Smooth muscle cell (in vitro differentiated cells): ENCODE results near the gene SHISAL1. TPM values are rescaled to one million over a fixed set of nuclear protein-coding genes. Genes with fewer than 3 reads are reported as not detected.

Source experiments
- DNase-seq: peaks from one replicate; lab custom pipeline; 2025; ENCODE audit not compliant: unreplicated experiment; lab: John Stamatoyannopoulos, UW
- H2AFZ ChIP-seq: fragments of 200-600 bp; sonication (generic); 2 replicates; pipeline ENCODE4 v1.6.0; 2016; ENCODE audit warnings: antibody characterized with exemption, low read depth, mild to moderate bottlenecking
- H3F3A ChIP-seq: fragments of 200-600 bp; sonication (generic); 2 replicates; pipeline ENCODE4 v1.6.0; 2017; ENCODE audit warnings: antibody characterized with exemption, low read depth
- H3K27ac ChIP-seq: fragments of 200-600 bp; sonication (generic); 2 replicates; pipeline ENCODE4 v1.5.1; 2016; ENCODE audit warnings: low read depth, mild to moderate bottlenecking
- H3K27me3 ChIP-seq: fragments of 200-600 bp; sonication (generic); 2 replicates; pipeline ENCODE4 v1.6.1; 2016; ENCODE audit warnings: low read depth, mild to moderate bottlenecking
- H3K36me3 ChIP-seq: fragments of 200-600 bp; sonication (generic); 2 replicates; pipeline ENCODE4 v1.5.1; 2016; ENCODE audit warnings: low read depth
- H3K4me1 ChIP-seq: fragments of 200-600 bp; sonication (generic); 2 replicates; pipeline ENCODE4 v1.5.1; 2016; ENCODE audit warnings: low read depth
- H3K4me2 ChIP-seq: fragments of 200-600 bp; sonication (generic); 2 replicates; pipeline ENCODE4 v1.6.0; 2016; ENCODE audit warnings: mild to moderate bottlenecking
- H3K4me3 ChIP-seq: fragments of 200-600 bp; sonication (generic); 2 replicates; pipeline ENCODE4 v1.5.1; 2016; ENCODE audit warnings: mild to moderate bottlenecking
- H3K79me2 ChIP-seq: fragments of 200-600 bp; sonication (generic); 2 replicates; pipeline ENCODE4 v1.6.0; 2016; ENCODE audit warnings: low read depth, mild to moderate bottlenecking
- H3K9ac ChIP-seq: fragments of 200-600 bp; sonication (generic); 2 replicates; pipeline ENCODE4 v1.6.0; 2016; ENCODE audit warnings: low read depth
- H3K9me3 ChIP-seq: fragments of 200-600 bp; sonication (generic); replicated peaks from 2 replicates; pipeline ENCODE4 v1.5.1; 2016; ENCODE audit warnings: low read depth
- H4K20me1 ChIP-seq: fragments of 200-600 bp; sonication (generic); 2 replicates; pipeline ENCODE4 v1.6.0; 2016; ENCODE audit warnings: low read depth
- CTCF ChIP-seq: fragments of 200-600 bp; sonication (generic); IDR thresholded peaks from 2 replicates; pipeline ENCODE4 v1.5.1; 2017; ENCODE audit warnings: borderline replicate concordance, mild to moderate bottlenecking, antibody characterized with exemption; ENCODE audit not compliant: insufficient read depth, poor library complexity, severe bottlenecking
- whole genome bisulfite sequencing: methylation state at CpG from one replicate; pipeline ENCODE4 v1.1.7; 2016; ENCODE audit warnings: low lambda C conversion rate; 5-methylcytosine and 5-hydroxymethylcytosine counted together
- polyA plus RNA-seq: library from polyadenylated mRNA; unstranded; fragments of >200 nt; fragmentation: Nextera tagmentation; extraction: Ambion mirVana; gene quantifications from 2 replicates; pipeline ENCODE4 v1.2.1, GENCODE V29; 2016
- total RNA-seq: library from RNA; depleted of rRNA; stranded (reverse); fragments of >200 nt; gene quantifications from 2 replicates; pipeline ENCODE4 v1.2.3, GENCODE V29; 2014

Gene SHISAL1
- total and polyA plus RNA-seq, 2 experiments from 2014 or later: 0.78 to 1.9 TPM

GRCh38 chr22:44311855-44312170 lies 938 bp downstream of the SHISAL1 start:
- H3K79me2 ChIP-seq: no peaks in the 10 kb centered on the region
- no peak overlapping the region for H2AFZ ChIP-seq
- WGBS: 7% methylated on average over 3 of the region's 3 CpGs
- peak overlapping the region; percentile 61 for H3K4me2 ChIP-seq
- H3K4me1 ChIP-seq: no peaks in the 10 kb centered on the region
- H3K27ac ChIP-seq: peak overlapping the region; percentile 83
- no peaks in the 10 kb centered on the region for H3K36me3 ChIP-seq
- DNase-seq: no peak
- no peaks in the 10 kb centered on the region for H3K9me3 ChIP-seq
- peaks cover 6% of the 10 kb centered on the region for H3F3A ChIP-seq
- no peak overlapping the region for H3K4me3 ChIP-seq
- no peaks in the 10 kb centered on the region for H3K27me3 ChIP-seq
- TF ChIP-seq CTCF: no peak
- no peaks in the 10 kb centered on the region for H4K20me1 ChIP-seq
- H3K9ac ChIP-seq: peak overlapping the region; percentile 80

- Histone ChIP-seq H3K9me3 (no peaks in the 10 kb centered on the region), H3K79me2 (no peaks in the 10 kb centered on the region), H3K9ac (peak overlapping the region; percentile 80), H3F3A (peaks cover 6% of the 10 kb centered on the region), H3K4me2 (peak overlapping the region; percentile 5), H3K36me3 (no peaks in the 10 kb centered on the region), H3K27ac (peak overlapping the region; percentile 83), H3K27me3 (no peaks in the 10 kb centered on the region), H3K4me3 (no peak overlapping the region), H2AFZ (no peak overlapping the region), H3K4me1 (no peaks in the 10 kb centered on the region), H4K20me1 (no peaks in the 10 kb centered on the region)
- peak; percentile 14 for TF ChIP-seq CTCF
- 89% methylated on average over 10 of the region's 10 CpGs for WGBS
- DNase-seq: no peak
Measured at GRCh38 chr22:44311104-44311854, 1.5 kb downstream of the SHISAL1 start.

- Histone ChIP-seq H3K27me3 (no peaks in the 10 kb centered on the region), H3K4me3 (no peak overlapping the region), H2AFZ (no peak overlapping the region), H3K27ac (peak overlapping the region; percentile 55), H4K20me1 (no peaks in the 10 kb centered on the region), H3K36me3 (no peaks in the 10 kb centered on the region), H3K9ac (peak overlapping the region; percentile 38), H3K4me2 (peak overlapping the region; percentile 53), H3K9me3 (no peaks in the 10 kb centered on the region), H3K79me2 (no peaks in the 10 kb centered on the region), H3F3A (peaks cover 6% of the 10 kb centered on the region), H3K4me1 (no peaks in the 10 kb centered on the region)
- no peak for TF ChIP-seq CTCF
- WGBS: 50% methylated on average over 9 of the region's 9 CpGs
- no peak for DNase-seq
Measured at GRCh38 chr22:44309647-44310046, 3.1 kb downstream of the SHISAL1 start.

GRCh38 chr22:44309137-44309536 lies 3.6 kb downstream of the SHISAL1 start:
- WGBS: 15% methylated on average over 16 of the region's 16 CpGs

More at GRCh38 chr22:44309137-44309536, 3.6 kb downstream of the SHISAL1 start:
- Histone ChIP-seq H3K9me3 (no peaks in the 10 kb centered on the region), H2AFZ (no peak overlapping the region), H3K36me3 (no peaks in the 10 kb centered on the region), H3K4me1 (no peaks in the 10 kb centered on the region), H3K27me3 (no peaks in the 10 kb centered on the region), H3K27ac (peak overlapping the region; percentile 55), H4K20me1 (no peaks in the 10 kb centered on the region), H3K4me2 (peak overlapping the region; percentile 53), H3K9ac (peak overlapping the region; percentile 59), H3F3A (peaks cover 6% of the 10 kb centered on the region), H3K4me3 (no peak overlapping the region), H3K79me2 (no peaks in the 10 kb centered on the region)
- no peak for TF ChIP-seq CTCF
- peak; percentile 40 for DNase-seq
